HepG2 (cell line): ENCODE data around the gene GDF7. TPM values are rescaled to one million over a fixed set of nuclear protein-coding genes. Genes with fewer than 3 reads are reported as not detected.

Source experiments
- ATAC-seq: fragments of 200-7000 bp; cut with Tn5 transposase; 3 replicates; pipeline ENCODE4 v1.9.1; 2020; ENCODE audit warnings: mild to moderate bottlenecking, moderate library complexity
- BruUV-seq: library from RNA; stranded (reverse); fragments of 400-500 nt; replicated peaks from 2 replicates; lab custom pipeline; 2021; lab: Mats Ljungman, UMichigan
- CTCF ChIA-PET: fragments of 300-600 bp; formaldehyde crosslinking; extraction: SDS; loops from one replicate; lab custom pipeline; 2021; ENCODE audit warnings: low total read pairs, inconsistent platforms, low intra/inter-chr PET ratio; lab: Yijun Ruan, JAX
- POLR2A ChIA-PET: fragments of 350-600 bp; sonication (Branson Sonifier 250); formaldehyde crosslinking; loops from one replicate; lab custom pipeline; 2020; ENCODE audit warnings: antibody characterized with exemption, inconsistent platforms; lab: Yijun Ruan, JAX
- DNase-seq: peaks from one replicate; pipeline ENCODE4 v3.0.0-alpha.2; 2015; ENCODE audit warnings: low spot score
- FAIRE-seq: peaks from 3 replicates; lab custom pipeline; 2011; peaks lifted over from hg19 to GRCh38; lab: Jason Lieb, UNC
- H2AFZ ChIP-seq: one replicate; pipeline ENCODE4 v1.6.1; 2011; ENCODE audit warnings: low read length, inconsistent platforms
- H3K27ac ChIP-seq: fragments of 300-600 bp; 3 replicates; pipeline ENCODE4 v1.8.0; 2011; ENCODE audit warnings: mixed run types, mild to moderate bottlenecking, mixed read lengths, low read length, inconsistent platforms; ENCODE audit not compliant: insufficient read depth; ENCODE audit errors: extremely low read length
- H3K27me3 ChIP-seq, 2 experiments: fragments of 200-600 bp in 1 of 2; 2 replicates in 1 of 2; 3 replicates in 1 of 2; pipeline versions ENCODE4 v1.6.0 to v1.8.0; 2011; ENCODE audit warnings: low read length in 2 of 2, mild to moderate bottlenecking in 2 of 2, moderate library complexity in 2 of 2, inconsistent platforms in 1 of 2; ENCODE audit not compliant: insufficient read depth in 2 of 2, control insufficient read depth in 1 of 2
- H3K36me3 ChIP-seq, 2 experiments: fragments of 200-600 bp in 1 of 2; replicated peaks in 1 of 2; 2 replicates in 1 of 2; 3 replicates in 1 of 2; pipeline versions ENCODE4 v1.5.1 to v1.8.0; 2011; ENCODE audit warnings: low read length in 2 of 2, inconsistent platforms in 1 of 2; ENCODE audit not compliant: insufficient read depth in 2 of 2, control insufficient read depth in 1 of 2
- H3K4me1 ChIP-seq: 2 replicates; pipeline ENCODE4 v1.5.1; 2012; ENCODE audit warnings: low read length, inconsistent platforms; ENCODE audit not compliant: insufficient read depth
- H3K4me2 ChIP-seq: 2 replicates; pipeline ENCODE4 v1.6.0; 2011; ENCODE audit warnings: low read depth, low read length, inconsistent platforms
- H3K4me3 ChIP-seq, 3 experiments: fragments of 200-600 bp in 1 of 3; sonication (generic), shearing (Covaris generic) in 1 of 3; replicated peaks in 1 of 3; 2 replicates each; pipeline ENCODE4 v1.5.1; 2011 to 2016; ENCODE audit warnings: low read length in 3 of 3, inconsistent platforms in 2 of 3, low read depth in 2 of 3, mild to moderate bottlenecking in 2 of 3, control low read depth in 1 of 3, mixed read lengths in 1 of 3; ENCODE audit not compliant: insufficient read depth in 1 of 3
- H3K79me2 ChIP-seq: one replicate; pipeline ENCODE4 v1.6.1; 2011; ENCODE audit warnings: low read length, inconsistent platforms; ENCODE audit not compliant: insufficient read depth
- H3K9ac ChIP-seq: 2 replicates; pipeline ENCODE4 v1.6.0; 2011; ENCODE audit warnings: mild to moderate bottlenecking, low read depth, low read length, inconsistent platforms; ENCODE audit not compliant: insufficient read depth
- H3K9me3 ChIP-seq: 2 replicates; pipeline ENCODE4 v1.5.1; 2012; ENCODE audit warnings: mild to moderate bottlenecking, low read length
- H4K20me1 ChIP-seq: 2 replicates; pipeline ENCODE4 v1.6.0; 2011; ENCODE audit warnings: inconsistent platforms, mild to moderate bottlenecking, low read length, moderate library complexity; ENCODE audit not compliant: insufficient read depth
- CREM ChIP-seq, 2 experiments: sonication (generic) in 1 of 2; formaldehyde crosslinking in 1 of 2; IDR thresholded peaks; 2 replicates each; pipeline versions ENCODE4 v1.4.0 to v1.6.1; 2016 to 2020; ENCODE audit warnings: antibody characterized with exemption in 1 of 2, mild to moderate bottlenecking in 1 of 2, missing genetic modification reagents in 1 of 2
- GTF3A ChIP-seq: sonication (generic); formaldehyde crosslinking; conservative IDR thresholded peaks from 2 replicates; pipeline ENCODE4 v1.4.0; 2020; ENCODE audit warnings: mild to moderate bottlenecking, missing genetic modification reagents
- HNRNPUL1 ChIP-seq: fragments of 200-400 bp; formaldehyde crosslinking; IDR thresholded peaks from 2 replicates; pipeline ENCODE4 v1.6.1; 2017; ENCODE audit warnings: low read depth, mild to moderate bottlenecking, low read length, moderate library complexity
- KAT7 ChIP-seq: IDR thresholded peaks from 2 replicates; pipeline ENCODE4 v1.6.1; 2018; ENCODE audit warnings: borderline replicate concordance, missing compliant biosample characterization
- LCORL ChIP-seq, 2 experiments: fragments of 450-650 bp in 1 of 2; sonication (generic) in 1 of 2; formaldehyde crosslinking in 1 of 2; IDR thresholded peaks; 2 replicates each; pipeline versions ENCODE4 v1.5.0 to v1.6.1; 2017 to 2020; ENCODE audit warnings: antibody characterized with exemption in 1 of 2, missing genetic modification reagents in 1 of 2
- SALL2 ChIP-seq: sonication (generic); formaldehyde crosslinking; IDR thresholded peaks from 2 replicates; pipeline ENCODE4 v1.8.1; 2023; ENCODE audit warnings: mild to moderate bottlenecking, missing genetic modification reagents, inconsistent platforms
- ZNF292 ChIP-seq: sonication (generic); formaldehyde crosslinking; IDR thresholded peaks from 2 replicates; pipeline ENCODE4 v1.8.1; 2022; ENCODE audit warnings: mild to moderate bottlenecking, low read depth, missing genetic modification reagents, borderline replicate concordance
- WGBS: methylation state at CpG from one replicate; pipeline ENCODE4 v1.1.6; 2017; ENCODE audit warnings: low lambda C conversion rate; 5-methylcytosine and 5-hydroxymethylcytosine counted together
- in situ Hi-C: cut with HindIII; loops from 2 replicates; pipeline ENCODE4 v1.10.0; 2017; ENCODE audit warnings: low pct_unique_long_range_greater_than_20kb; ENCODE audit not compliant: extremely low pct_ligation_motif_present
- intact Hi-C: fragments of 100-400 bp; cut with micrococcal nuclease; formaldehyde crosslinking; loops from one replicate; pipeline ENCODE4 v1.10.0; 2022; ENCODE audit not compliant: unreplicated experiment
- polyA plus RNA-seq, 8 experiments: library from polyadenylated mRNA; depleted of rRNA in 3 of 8; stranded (reverse) in 7 of 8; unstranded in 1 of 8; fragments of >200 nt; fragmentation: Illumina TruSeq in 4 of 8; extraction: Trizol in 4 of 8; gene quantifications; 2 replicates each; pipeline versions ENCODE4 v1.2.1 to v1.2.3, GENCODE V29; 2011 to 2016; ENCODE audit warnings: low read depth in 4 of 8, missing spikeins in 1 of 8, mixed read lengths in 1 of 8; ENCODE audit not compliant: insufficient read depth in 1 of 8
- total RNA-seq, 5 experiments: library from RNA; depleted of rRNA; stranded (reverse); fragments of >200 nt; fragmentation: Illumina TruSeq; extraction: Trizol; gene quantifications; 2 replicates each; pipeline ENCODE4 v1.2.3, GENCODE V29; 2016; ENCODE audit warnings: low read depth in 1 of 5

The GDF7 gene
- total and polyA plus RNA-seq, 2 of the 13 experiments (the other 11 are each of a cell fraction or from before 2014, with no cell fraction given): 1.6 to 15.0 TPM

DNA sequence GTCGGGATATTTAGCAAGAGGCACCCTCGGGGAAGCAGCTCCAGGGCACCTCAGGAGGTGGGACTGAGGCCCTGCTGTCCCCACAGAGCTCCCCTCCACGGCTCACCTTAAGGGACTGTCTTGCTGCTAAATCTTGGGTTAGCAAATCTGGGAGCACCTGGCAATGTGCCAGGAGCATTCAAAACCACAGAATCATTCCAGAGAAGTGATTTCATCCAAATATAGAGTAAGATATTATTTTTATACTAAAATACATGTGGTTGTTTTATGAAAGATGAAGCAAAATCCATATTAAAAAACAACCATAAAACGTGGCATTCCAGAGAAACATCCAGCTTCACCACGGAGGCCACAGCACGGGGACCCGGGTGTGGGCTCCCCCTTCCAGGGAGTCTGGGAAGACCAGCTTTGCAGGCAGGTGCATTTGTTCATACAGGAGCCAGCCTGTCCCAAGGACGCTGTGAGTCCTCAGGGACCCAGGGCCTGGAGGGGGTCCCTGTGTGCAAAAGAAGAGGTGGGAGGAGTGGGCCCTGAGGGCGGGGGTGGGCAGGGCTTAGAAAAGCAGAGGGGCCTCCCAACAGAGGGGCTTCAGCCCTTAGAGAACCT is 32.3 kb upstream of the GDF7 start:
- ChIA-PET CTCF (interaction anchor here (1.2 to 4.4 kb wide), 8 partner anchors 34 to 238 kb away, joined by 4 to 51 read pairs (median 12); no protein-coding TSS in a partner anchor), POLR2A (interaction anchor here (0.7 to 3.7 kb wide), 26 partner anchors 9 to 238 kb away, joined by 3 to 84 read pairs (median 9); partner anchors contain the start of gene RHOB)
- FAIRE-seq (no peak), ATAC-seq (no peak), DNase-seq (no peak)
- no peak overlapping the region for H3K4me3 ChIP-seq
- no peaks in the 10 kb centered on the region for H3K9me3 ChIP-seq
- H3K9ac ChIP-seq: peak overlapping the region; percentile 34
- H3K36me3 ChIP-seq: no peaks in the 10 kb centered on the region; a peak in 1 of 5 replicates
- no peak overlapping the region for H3K4me2 ChIP-seq
- H3K79me2 ChIP-seq: no peaks in the 10 kb centered on the region
- WGBS: 94% methylated on average over 9 of the region's 9 CpGs
- no TSS peak for BruUV-seq
- in situ Hi-C loops: loop anchor here (5.0 kb wide), 1 partner anchor 187 kb away; the partner anchor contains the start of gene RHOB
- no peaks in the 10 kb centered on the region for H3K27me3 ChIP-seq
- peaks cover 57% of the 10 kb centered on the region for H3K4me1 ChIP-seq
- H4K20me1 ChIP-seq: no peaks in the 10 kb centered on the region
- TF ChIP-seq LCORL (IDR thresholded peaks at IDR 0.05): peak; percentile 85
- TF ChIP-seq LCORL (CRISPR knock-in tag; IDR thresholded peaks at IDR 0.05): no peak
- no peak for TF ChIP-seq KAT7 (CRISPR knock-in tag)
- TF ChIP-seq GTF3A (CRISPR knock-in tag): no peak
- no peak for TF ChIP-seq ZNF292 (CRISPR knock-in tag)
- TF ChIP-seq CREM (IDR thresholded peaks at IDR 0.05): no peak
- TF ChIP-seq CREM (CRISPR knock-in tag; IDR thresholded peaks at IDR 0.05): no peak
- no peak for TF ChIP-seq HNRNPUL1
- no peak for TF ChIP-seq SALL2 (CRISPR knock-in tag)
- TF ChIP-seq, all 625 proteins: peak for 1
- Histone ChIP-seq H2AFZ (no peak overlapping the region), H3K27ac (peak overlapping the region; percentile 1)
- intact Hi-C loops: loop anchor here (1.0 to 5.0 kb wide), 6 partner anchors 34 to 223 kb away; no protein-coding TSS in a partner anchor
